Bronchial epithelial cell (primary cell): Measurements from ENCODE around the gene SATB1. TPM values are rescaled to one million over a fixed set of nuclear protein-coding genes. Genes with fewer than 3 reads are reported as not detected.
"Not testable (repeated sequence)": the region's sequence is repeated elsewhere in the genome, so short reads cannot be mapped to it uniquely, and the experiment has no call there.

Experiments
- DNase-seq: peaks from one replicate; pipeline ENCODE4 v3.0.0-alpha.2; 2010; ENCODE audit warnings: low read depth
- FAIRE-seq: peaks from 2 replicates; lab custom pipeline; 2011; peaks lifted over from hg19 to GRCh38; lab: Jason Lieb, UNC
- H3K27me3 ChIP-seq: 2 replicates; pipeline ENCODE4 v1.5.1; 2011; ENCODE audit warnings: low read length; ENCODE audit not compliant: control insufficient read depth, insufficient read depth
- H3K36me3 ChIP-seq: 2 replicates; pipeline ENCODE4 v1.5.1; 2011; ENCODE audit warnings: low read length; ENCODE audit not compliant: control insufficient read depth, insufficient read depth
- H3K4me3 ChIP-seq: 2 replicates; pipeline ENCODE4 v1.5.1; 2011; ENCODE audit warnings: mild to moderate bottlenecking, low read depth, low read length, control low read depth
- total RNA-seq: library from RNA; depleted of rRNA; stranded (reverse); fragments of >200 nt; gene quantifications from 2 replicates; pipeline ENCODE4 v1.2.1, GENCODE V29; 2014
- TF ChIP-seq, protein P1 (sequence below): IDR thresholded peaks from 2 replicates; pipeline ENCODE4 v1.5.1; 2011; ENCODE audit warnings: mild to moderate bottlenecking, moderate library complexity, low read length, control low read depth, inconsistent platforms; ENCODE audit not compliant: insufficient read depth, severe bottlenecking

Gene SATB1
- 15.0 and 16.3 TPM in 2 replicates for total RNA-seq

GRCh38 chr3:18424729-18425640 lies at the start of gene SATB1:
SATB1 (minus strand) TSS chr3:18425339; CDS start chr3:18420967, 4,372 bp downstream.
- FAIRE-seq (no peak), DNase-seq (peak; percentile 19)
- Histone ChIP-seq H3K36me3 (no peaks in the 10 kb centered on the region), H3K27me3 (no peaks in the 10 kb centered on the region), H3K4me3 (peak within 1 kb of the TSS; percentile 82)
- TF ChIP-seq, protein P1, sequence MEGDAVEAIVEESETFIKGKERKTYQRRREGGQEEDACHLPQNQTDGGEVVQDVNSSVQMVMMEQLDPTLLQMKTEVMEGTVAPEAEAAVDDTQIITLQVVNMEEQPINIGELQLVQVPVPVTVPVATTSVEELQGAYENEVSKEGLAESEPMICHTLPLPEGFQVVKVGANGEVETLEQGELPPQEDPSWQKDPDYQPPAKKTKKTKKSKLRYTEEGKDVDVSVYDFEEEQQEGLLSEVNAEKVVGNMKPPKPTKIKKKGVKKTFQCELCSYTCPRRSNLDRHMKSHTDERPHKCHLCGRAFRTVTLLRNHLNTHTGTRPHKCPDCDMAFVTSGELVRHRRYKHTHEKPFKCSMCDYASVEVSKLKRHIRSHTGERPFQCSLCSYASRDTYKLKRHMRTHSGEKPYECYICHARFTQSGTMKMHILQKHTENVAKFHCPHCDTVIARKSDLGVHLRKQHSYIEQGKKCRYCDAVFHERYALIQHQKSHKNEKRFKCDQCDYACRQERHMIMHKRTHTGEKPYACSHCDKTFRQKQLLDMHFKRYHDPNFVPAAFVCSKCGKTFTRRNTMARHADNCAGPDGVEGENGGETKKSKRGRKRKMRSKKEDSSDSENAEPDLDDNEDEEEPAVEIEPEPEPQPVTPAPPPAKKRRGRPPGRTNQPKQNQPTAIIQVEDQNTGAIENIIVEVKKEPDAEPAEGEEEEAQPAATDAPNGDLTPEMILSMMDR, result no peak

- DNase-seq (no peak), FAIRE-seq (no peak)
- no peaks in the 10 kb centered on the region for H3K27me3 ChIP-seq
- H3K4me3 ChIP-seq, result no peak overlapping the region
- no peaks in the 10 kb centered on the region for H3K36me3 ChIP-seq
- TF ChIP-seq, protein P1, result no peak
Observed at GRCh38 chr3:18474202-18474601, 49.1 kb upstream of the SATB1 start.

- no peak for DNase-seq
- H3K4me3 ChIP-seq, result no peak overlapping the region
Observed at GRCh38 chr3:18469775-18470174, 44.6 kb upstream of the SATB1 start.

GRCh38 chr3:18466136-18466535 lies 41.0 kb upstream of the SATB1 start:
- Histone ChIP-seq H3K27me3 (no peaks in the 10 kb centered on the region), H3K36me3 (no peaks in the 10 kb centered on the region), H3K4me3 (no peak overlapping the region)
- no peak for DNase-seq
- TF ChIP-seq, protein P1, result no peak
- no peak for FAIRE-seq

More at GRCh38 chr3:18469775-18470174, 44.6 kb upstream of the SATB1 start:
- TF ChIP-seq, protein P1, result no peak
- Histone ChIP-seq H3K36me3 (no peaks in the 10 kb centered on the region), H3K27me3 (no peaks in the 10 kb centered on the region)
- FAIRE-seq, result no peak

DNA sequence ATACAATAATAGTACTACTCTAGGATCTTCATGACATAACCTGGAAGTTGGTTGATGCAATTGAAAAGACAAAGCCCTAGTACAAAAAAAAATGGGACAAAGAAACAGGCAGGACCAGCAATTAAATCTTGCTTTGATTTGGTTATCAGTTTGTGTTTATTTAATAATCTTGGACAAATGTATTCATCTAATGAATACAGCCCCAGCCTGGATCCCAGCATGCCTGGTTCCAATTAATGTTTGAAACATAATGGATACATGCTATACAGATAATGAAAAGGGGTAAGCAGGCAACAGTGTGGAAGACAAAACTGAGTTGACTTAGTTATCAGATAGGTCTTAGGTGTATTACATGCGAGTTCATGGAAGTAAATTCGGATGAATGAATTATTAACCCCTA lies 29.6 kb upstream of the SATB1 start:
- no peaks in the 10 kb centered on the region for H3K27me3 ChIP-seq
- FAIRE-seq (no peak), DNase-seq (no peak)
- TF ChIP-seq, protein P1, result no peak
- H3K36me3 ChIP-seq, result no peaks in the 10 kb centered on the region
- H3K4me3 ChIP-seq, result no peak overlapping the region

GRCh38 chr3:18449618-18450017 lies 24.5 kb upstream of the SATB1 start:
- peaks cover 17% of the 10 kb centered on the region for H3K27me3 ChIP-seq
- DNase-seq, H3K36me3 ChIP-seq, H3K4me3 ChIP-seq, FAIRE-seq: not testable (repeated sequence)
